Caco-2 (cell line): ENCODE measurements around the gene SRSF8. TPM values are rescaled to one million over a fixed set of nuclear protein-coding genes. Genes with fewer than 3 reads are reported as not detected.
A peak's percentile ranks its signal among the peaks of the same experiment; 100 is the strongest.

Experiments used
- BruUV-seq: library from RNA; stranded (reverse); fragments of 400-500 nt; replicated peaks from 2 replicates; lab custom pipeline; 2021; lab: Mats Ljungman, UMichigan
- CTCF ChIA-PET: fragments of 300-600 bp; sonication (Branson Sonifier 250); formaldehyde crosslinking; loops from one replicate; lab custom pipeline; 2022; ENCODE audit warnings: antibody characterized with exemption; lab: Charles Lee
- POLR2A ChIA-PET: fragments of 300-600 bp; sonication (Branson Sonifier 250); formaldehyde crosslinking; loops from one replicate; lab custom pipeline; 2022; ENCODE audit warnings: antibody characterized with exemption; lab: Charles Lee
- DNase-seq, 2 experiments: peaks; one replicate each; pipeline versions ENCODE4 v3.0.0 to v3.0.0-alpha.2; 2020 to 2022
- H3K27me3 ChIP-seq: replicated peaks from 2 replicates; pipeline ENCODE4 v1.6.0; 2011; ENCODE audit warnings: low read length; ENCODE audit not compliant: control insufficient read depth, insufficient read depth
- H3K36me3 ChIP-seq: 2 replicates; pipeline ENCODE4 v1.5.1; 2011; ENCODE audit warnings: low read length; ENCODE audit not compliant: control insufficient read depth, insufficient read depth
- H3K4me1 ChIP-seq: fragments of 250-450 bp; sonication (Bioruptor Pico); 2 replicates; pipeline ENCODE4 v1.5.1; 2020; ENCODE audit warnings: mild to moderate bottlenecking
- H3K4me3 ChIP-seq: 2 replicates; pipeline ENCODE4 v1.5.1; 2011; ENCODE audit warnings: low read depth, mild to moderate bottlenecking, control low read depth, low read length
- H3K9me3 ChIP-seq: fragments of 250-450 bp; sonication (Bioruptor Pico); 2 replicates; pipeline ENCODE4 v1.5.1; 2020; ENCODE audit warnings: mild to moderate bottlenecking, moderate library complexity
- H3K27ac Mint-ChIP-seq: one replicate; pipeline ENCODE4 v1.8.0; 2022; ENCODE audit warnings: mixed read lengths; ENCODE audit not compliant: unreplicated experiment
- H3K27me3 Mint-ChIP-seq: one replicate; pipeline ENCODE4 v1.8.0; 2022; ENCODE audit warnings: mixed read lengths; ENCODE audit not compliant: insufficient read depth, unreplicated experiment
- H3K36me3 Mint-ChIP-seq: one replicate; pipeline ENCODE4 v1.8.0; 2022; ENCODE audit warnings: mild to moderate bottlenecking, mixed read lengths; ENCODE audit not compliant: insufficient read depth, unreplicated experiment
- H3K4me1 Mint-ChIP-seq: one replicate; pipeline ENCODE4 v1.8.0; 2022; ENCODE audit warnings: low read depth, mixed read lengths; ENCODE audit not compliant: unreplicated experiment
- H3K4me3 Mint-ChIP-seq: one replicate; pipeline ENCODE4 v1.8.0; 2022; ENCODE audit warnings: mild to moderate bottlenecking, moderate library complexity, mixed read lengths; ENCODE audit not compliant: unreplicated experiment
- H3K9me3 Mint-ChIP-seq: one replicate; pipeline ENCODE4 v1.8.0; 2022; ENCODE audit warnings: mixed read lengths; ENCODE audit not compliant: unreplicated experiment
- intact Hi-C: fragments of 100-400 bp; cut with micrococcal nuclease; formaldehyde crosslinking; loops from one replicate; pipeline ENCODE4 v1.10.0; 2022; ENCODE audit not compliant: unreplicated experiment
- total RNA-seq: library from RNA; stranded (reverse); gene quantifications from 2 replicates; pipeline ENCODE4 v1.2.3, GENCODE V29; 2022
- TF ChIP-seq, protein P1 (sequence below), 2 experiments: fragments of 200-600 bp in 1 of 2; IDR thresholded peaks; 1 replicate in 1 of 2; 2 replicates in 1 of 2; pipeline versions ENCODE4 v1.5.1 to v1.8.0; 2011 to 2022; ENCODE audit warnings: antibody characterized with exemption in 1 of 2, control low read depth in 1 of 2, inconsistent platforms in 1 of 2, low read depth in 1 of 2, low read length in 1 of 2, mild to moderate bottlenecking in 1 of 2, moderate library complexity in 1 of 2; ENCODE audit not compliant: insufficient read depth in 1 of 2, severe bottlenecking in 1 of 2, unreplicated experiment in 1 of 2

Gene SRSF8
- total RNA-seq, 1 experiment from 2014 or later: 44.5 TPM

DNA sequence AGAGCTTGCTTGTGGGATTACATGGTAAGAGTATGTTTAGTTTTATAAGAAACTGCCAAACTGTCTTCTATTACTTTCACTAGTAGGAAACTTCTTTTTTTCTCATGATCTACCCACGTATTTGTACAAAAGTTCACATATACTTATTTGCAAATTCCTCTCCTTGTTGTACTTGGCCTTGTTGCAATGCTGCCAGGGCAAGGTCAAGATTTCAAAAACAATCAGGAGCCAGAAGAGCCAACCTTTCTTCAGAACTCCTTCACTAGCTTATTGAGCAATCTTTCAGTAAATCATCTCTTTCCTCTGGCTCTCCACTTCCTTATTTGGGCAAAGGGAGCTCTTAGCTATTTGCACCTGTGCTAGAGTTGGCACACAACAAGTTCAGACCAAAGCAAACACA lies 9.7 kb downstream of the SRSF8 start:
- peak in 1 of 2 experiments; percentile 41 for DNase-seq
- ChIA-PET POLR2A (interaction anchor here (1.1 to 1.3 kb wide), 3 partner anchors 9 to 17 kb away, joined by 3 to 5 read pairs (median 4); partner anchors contain the start of gene SRSF8), CTCF (interaction anchor here (0.6 to 1.4 kb wide), 5 partner anchors 8 to 135 kb away, joined by 3 to 10 read pairs (median 3); partner anchors contain the start of gene ENDOD1)
- H3K4me1 ChIP-seq: peaks cover 16% of the 10 kb centered on the region
- Mint-ChIP-seq H3K36me3 (no peaks in the 10 kb centered on the region), H3K27ac (no peak overlapping the region), H3K4me1 (peaks cover 8% of the 10 kb centered on the region), H3K27me3 (no peaks in the 10 kb centered on the region), H3K9me3 (no peaks in the 10 kb centered on the region), H3K4me3 (no peak overlapping the region)
- TF ChIP-seq, protein P1, sequence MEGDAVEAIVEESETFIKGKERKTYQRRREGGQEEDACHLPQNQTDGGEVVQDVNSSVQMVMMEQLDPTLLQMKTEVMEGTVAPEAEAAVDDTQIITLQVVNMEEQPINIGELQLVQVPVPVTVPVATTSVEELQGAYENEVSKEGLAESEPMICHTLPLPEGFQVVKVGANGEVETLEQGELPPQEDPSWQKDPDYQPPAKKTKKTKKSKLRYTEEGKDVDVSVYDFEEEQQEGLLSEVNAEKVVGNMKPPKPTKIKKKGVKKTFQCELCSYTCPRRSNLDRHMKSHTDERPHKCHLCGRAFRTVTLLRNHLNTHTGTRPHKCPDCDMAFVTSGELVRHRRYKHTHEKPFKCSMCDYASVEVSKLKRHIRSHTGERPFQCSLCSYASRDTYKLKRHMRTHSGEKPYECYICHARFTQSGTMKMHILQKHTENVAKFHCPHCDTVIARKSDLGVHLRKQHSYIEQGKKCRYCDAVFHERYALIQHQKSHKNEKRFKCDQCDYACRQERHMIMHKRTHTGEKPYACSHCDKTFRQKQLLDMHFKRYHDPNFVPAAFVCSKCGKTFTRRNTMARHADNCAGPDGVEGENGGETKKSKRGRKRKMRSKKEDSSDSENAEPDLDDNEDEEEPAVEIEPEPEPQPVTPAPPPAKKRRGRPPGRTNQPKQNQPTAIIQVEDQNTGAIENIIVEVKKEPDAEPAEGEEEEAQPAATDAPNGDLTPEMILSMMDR (IDR thresholded peaks at IDR 0.05; ENCODE audit: insufficient read depth in 1 of 2, low read depth in 1 of 2, low read length in 1 of 2, severe bottlenecking in 1 of 2, unreplicated experiment in 1 of 2): no peak
- intact Hi-C loops: no loop called here
- no peaks in the 10 kb centered on the region for H3K27me3 ChIP-seq
- no peak overlapping the region for H3K4me3 ChIP-seq
- no peaks in the 10 kb centered on the region for H3K9me3 ChIP-seq
- no TSS peak for BruUV-seq
- no peaks in the 10 kb centered on the region for H3K36me3 ChIP-seq

DNA sequence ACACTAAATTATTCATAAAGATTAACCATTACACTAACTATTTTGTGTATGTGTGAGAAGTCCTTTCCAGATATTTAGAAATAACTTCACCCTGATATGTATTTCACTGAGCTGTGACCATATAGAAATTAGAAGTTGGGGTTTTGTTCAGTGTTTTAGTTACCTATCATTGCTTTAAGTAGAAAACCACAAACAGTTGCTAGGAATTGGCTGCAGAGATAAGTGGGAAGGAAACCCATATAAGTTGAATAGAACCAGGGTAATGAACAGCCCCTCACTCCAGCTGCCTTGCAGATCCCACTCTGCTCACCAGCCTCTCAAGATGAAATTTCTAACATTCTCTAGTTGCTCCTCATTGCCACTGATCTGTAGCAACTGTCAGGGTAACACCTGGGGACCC lies 10.3 kb downstream of the SRSF8 start:
- no peaks in the 10 kb centered on the region for H3K36me3 ChIP-seq
- Mint-ChIP-seq H3K27ac (no peak overlapping the region), H3K9me3 (no peaks in the 10 kb centered on the region), H3K36me3 (no peaks in the 10 kb centered on the region), H3K4me1 (peaks cover 8% of the 10 kb centered on the region), H3K4me3 (no peak overlapping the region), H3K27me3 (no peaks in the 10 kb centered on the region)
- H3K4me1 ChIP-seq: peaks cover 20% of the 10 kb centered on the region
- H3K27me3 ChIP-seq: no peaks in the 10 kb centered on the region
- TF ChIP-seq, protein P1 (IDR thresholded peaks at IDR 0.05; ENCODE audit: insufficient read depth in 1 of 2, low read depth in 1 of 2, low read length in 1 of 2, severe bottlenecking in 1 of 2, unreplicated experiment in 1 of 2): no peak
- POLR2A ChIA-PET: interaction anchor here (1.1 to 1.3 kb wide), 3 partner anchors 10 to 16 kb away, joined by 3 to 5 read pairs (median 4); partner anchors contain the start of gene SRSF8
- BruUV-seq: no TSS peak
- H3K9me3 ChIP-seq: no peaks in the 10 kb centered on the region
- intact Hi-C loops: no loop called here
- no peak for DNase-seq
- H3K4me3 ChIP-seq: no peak overlapping the region
- CTCF ChIA-PET: interaction anchor here (0.9 to 1.4 kb wide), 4 partner anchors 9 to 75 kb away, joined by 3 to 10 read pairs (median 4); partner anchors contain the start of gene ENDOD1

DNA sequence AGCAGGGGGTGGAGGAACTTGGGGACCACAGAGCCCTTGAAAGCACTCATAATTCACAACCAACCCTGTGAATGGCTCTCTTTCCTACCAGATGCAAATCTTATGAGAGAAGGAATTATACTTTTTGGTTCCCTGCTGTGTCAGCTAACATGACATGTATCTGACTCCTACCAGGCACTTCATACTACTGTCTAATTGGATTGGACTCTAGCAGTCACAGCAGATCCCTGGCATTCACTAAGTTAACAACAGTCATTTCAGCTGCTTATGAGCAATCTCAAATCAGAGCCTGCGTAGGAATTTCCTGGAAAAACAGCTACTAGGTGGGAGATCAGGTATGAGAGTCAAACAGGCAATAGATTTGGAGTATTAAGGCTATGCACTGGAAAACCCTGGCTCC lies 11.8 kb downstream of the SRSF8 start:
- TF ChIP-seq, protein P1 (IDR thresholded peaks at IDR 0.05; ENCODE audit: insufficient read depth in 1 of 2, low read depth in 1 of 2, low read length in 1 of 2, severe bottlenecking in 1 of 2, unreplicated experiment in 1 of 2): no peak
- Histone ChIP-seq H3K4me3 (no peak overlapping the region), H3K36me3 (no peaks in the 10 kb centered on the region), H3K9me3 (no peaks in the 10 kb centered on the region), H3K27me3 (no peaks in the 10 kb centered on the region), H3K4me1 (peaks cover 20% of the 10 kb centered on the region)
- ChIA-PET POLR2A (interaction anchor here (1.0 kb wide), 1 partner anchor 11 kb away, joined by 3 read pairs; the partner anchor contains the start of gene SRSF8), CTCF (interaction anchor here (0.9 kb wide), 1 partner anchor 11 kb away, joined by 3 read pairs; no protein-coding TSS in a partner anchor)
- no peak overlapping the region for H3K4me3 Mint-ChIP-seq
- DNase-seq: no peak
- BruUV-seq: no TSS peak
- H3K27ac Mint-ChIP-seq: no peak overlapping the region
- intact Hi-C loops: no loop called here
- H3K27me3 Mint-ChIP-seq: no peaks in the 10 kb centered on the region
- H3K36me3 Mint-ChIP-seq: no peaks in the 10 kb centered on the region
- H3K9me3 Mint-ChIP-seq: no peaks in the 10 kb centered on the region
- H3K4me1 Mint-ChIP-seq: peaks cover 8% of the 10 kb centered on the region
